Hepatocyte (in vitro differentiated cells): Measurements from ENCODE around the gene SYPL2.

Experiments used
- CTCF ChIP-seq: fragments of 200-600 bp; sonication (generic); IDR thresholded peaks from 2 replicates; pipeline ENCODE4 v1.5.1; 2016; ENCODE audit warnings: antibody characterized with exemption, mild to moderate bottlenecking; ENCODE audit not compliant: poor library complexity
- EZH2 ChIP-seq: fragments of 200-600 bp; sonication (generic); IDR thresholded peaks from 2 replicates; pipeline ENCODE4 v1.6.1; 2016; ENCODE audit warnings: antibody characterized with exemption, mild to moderate bottlenecking, borderline replicate concordance

DNA sequence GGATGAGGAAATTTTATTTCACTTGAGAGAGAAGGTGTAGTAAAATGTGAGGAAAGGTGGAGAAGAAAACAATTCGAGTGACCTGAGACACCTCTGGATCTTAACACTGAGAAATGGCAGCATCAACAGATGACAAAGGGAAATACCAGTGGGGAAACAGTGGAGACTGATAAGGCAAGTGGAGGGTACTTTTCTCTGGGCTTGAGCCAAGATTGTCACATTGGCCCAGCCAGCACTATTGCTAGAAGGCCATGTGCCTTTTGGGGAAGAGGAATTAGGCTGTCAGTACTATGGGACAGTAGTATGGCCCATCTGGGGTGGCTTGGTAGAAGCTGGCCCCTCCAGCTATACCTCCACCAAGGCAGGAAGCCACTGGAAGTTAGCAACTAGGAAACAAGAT, 8.4 kb downstream of the SYPL2 start:
- no peak for TF ChIP-seq CTCF
- TF ChIP-seq EZH2: no peak
